GM19035 (cell line): Measurements from ENCODE around the gene LDLRAD3.

Source experiments
- ATAC-seq: cut with Tn5 transposase; IDR thresholded peaks from one replicate; pipeline ENCODE4 v1.9.1; 2021; ENCODE audit not compliant: unreplicated experiment

LDLRAD3 gene

DNA sequence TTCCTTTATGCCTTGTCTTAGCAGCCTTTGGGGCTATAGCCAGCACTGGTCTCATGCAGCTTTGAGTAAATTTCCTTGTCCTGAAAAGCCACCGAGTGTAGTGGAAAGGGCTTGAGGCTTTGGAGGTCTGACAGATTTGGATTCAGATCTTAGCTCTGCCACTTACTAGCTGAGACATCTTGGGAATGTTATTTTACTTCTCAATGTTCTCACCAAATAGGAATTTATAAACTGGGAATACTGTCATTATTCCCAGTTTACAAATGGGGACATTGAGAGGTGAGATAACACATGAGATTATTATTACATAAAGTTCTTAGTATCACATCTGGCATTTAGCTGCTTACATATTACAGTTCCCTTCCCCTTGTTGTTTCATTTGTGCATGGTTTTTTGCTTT lies 249.9 kb downstream of the LDLRAD3 start:
- ATAC-seq: no peak

DNA sequence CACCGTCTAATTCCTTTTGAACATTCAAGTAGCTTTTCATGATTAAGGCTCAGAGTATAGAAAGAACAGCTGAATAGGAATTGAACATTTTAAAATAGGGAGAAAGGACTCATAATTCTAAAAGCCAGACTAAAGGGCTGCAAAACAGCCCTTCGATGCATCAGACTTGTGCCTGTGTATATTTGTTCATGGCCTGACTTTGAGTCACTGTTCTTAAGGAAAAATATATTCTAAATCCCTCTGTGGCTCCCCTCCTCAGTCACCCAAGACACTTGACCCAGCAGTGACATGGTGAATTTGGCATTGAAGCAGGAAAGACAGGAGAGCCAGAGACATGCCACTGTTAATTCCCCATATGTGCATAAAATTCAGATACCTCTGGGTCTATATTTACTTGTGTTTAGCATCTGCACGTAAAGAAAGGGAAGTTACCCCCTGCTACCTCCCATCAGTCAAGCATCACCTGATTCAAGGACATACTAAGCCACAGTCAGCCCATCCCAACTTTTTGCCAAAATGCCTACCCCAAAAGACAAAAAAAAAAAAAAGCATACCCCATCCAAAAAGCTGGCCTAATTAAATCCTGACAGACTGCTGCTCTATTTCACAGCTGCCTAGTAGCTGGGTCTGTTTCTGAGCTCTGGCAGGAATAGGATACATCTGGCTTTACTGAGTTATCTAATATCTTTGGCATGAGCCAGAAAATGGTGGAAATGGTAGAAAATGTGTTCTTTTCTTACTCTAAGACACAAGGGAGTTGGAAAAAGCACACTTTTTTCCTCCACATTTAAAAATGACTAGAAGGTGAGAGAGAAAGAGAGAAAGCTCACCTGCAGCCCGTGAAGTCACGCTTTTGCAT lies 251.9 kb downstream of the LDLRAD3 start:
- ATAC-seq: no peak

DNA sequence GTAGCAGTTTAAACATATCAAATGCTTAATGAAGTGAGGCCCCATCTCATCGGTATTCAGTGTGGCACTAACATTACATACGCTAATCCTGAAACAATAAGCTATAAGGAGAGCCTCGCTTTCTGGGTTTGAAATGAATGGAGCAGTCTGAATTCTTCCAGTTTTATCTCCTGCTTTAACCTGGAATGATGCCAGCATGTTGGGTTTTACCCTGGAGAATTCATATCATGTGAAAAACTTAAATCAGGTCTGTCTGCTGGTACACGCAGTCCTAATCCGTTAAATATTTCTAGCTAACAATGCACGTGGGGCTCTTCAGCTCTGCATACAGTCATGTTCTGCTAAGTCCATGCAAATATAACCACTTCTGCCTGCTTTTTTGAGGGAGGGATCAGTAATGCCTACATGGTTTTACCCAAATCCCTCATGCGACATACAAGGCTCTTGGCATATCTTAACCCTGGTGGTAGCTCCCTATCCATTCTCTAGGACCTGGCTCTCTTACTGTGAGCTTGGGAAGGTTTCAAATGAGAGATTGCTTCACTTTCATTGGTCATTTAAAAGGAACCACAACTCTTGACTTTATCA lies 252.6 kb downstream of the LDLRAD3 start:
- ATAC-seq: no peak

DNA sequence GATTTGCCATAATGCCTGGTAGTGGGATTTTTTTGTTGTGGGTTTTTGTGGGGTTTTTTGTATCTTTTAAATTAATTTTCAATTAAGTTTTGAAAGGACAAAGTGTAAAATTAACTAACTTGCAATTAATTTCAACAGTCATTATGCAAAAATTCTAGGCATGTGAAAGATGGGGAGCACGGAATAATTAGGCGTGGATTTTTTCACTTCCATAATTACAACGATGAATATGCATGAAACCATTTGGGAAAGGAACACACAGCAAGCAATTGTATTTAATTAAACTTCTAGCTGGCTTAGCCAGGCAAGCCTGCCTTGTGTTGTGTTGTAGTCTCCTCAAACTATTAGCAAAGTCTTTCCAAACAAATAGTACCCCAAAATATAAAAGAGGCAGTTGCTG lies 257.5 kb downstream of the LDLRAD3 start:
- no peak for ATAC-seq

DNA sequence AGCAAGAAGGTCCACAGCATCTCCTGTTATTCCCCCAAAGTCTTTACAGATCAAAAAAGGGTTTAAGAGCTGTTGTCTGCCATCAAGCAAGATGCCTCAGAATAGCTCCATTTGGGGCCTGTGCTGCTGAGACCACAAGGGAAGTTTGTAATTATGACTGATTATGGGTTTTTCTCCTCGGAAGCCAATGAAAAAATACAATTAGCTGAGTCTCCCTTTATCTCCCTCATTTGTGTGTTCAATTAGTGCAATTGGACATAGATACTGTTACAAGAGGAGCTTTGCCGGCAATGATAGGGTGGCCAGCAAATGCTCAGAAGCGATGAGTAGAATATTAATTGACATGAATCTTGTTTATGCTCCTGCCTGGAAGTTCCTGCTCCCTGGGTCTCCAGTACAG lies 261.7 kb downstream of the LDLRAD3 start:
- no peak for ATAC-seq

DNA sequence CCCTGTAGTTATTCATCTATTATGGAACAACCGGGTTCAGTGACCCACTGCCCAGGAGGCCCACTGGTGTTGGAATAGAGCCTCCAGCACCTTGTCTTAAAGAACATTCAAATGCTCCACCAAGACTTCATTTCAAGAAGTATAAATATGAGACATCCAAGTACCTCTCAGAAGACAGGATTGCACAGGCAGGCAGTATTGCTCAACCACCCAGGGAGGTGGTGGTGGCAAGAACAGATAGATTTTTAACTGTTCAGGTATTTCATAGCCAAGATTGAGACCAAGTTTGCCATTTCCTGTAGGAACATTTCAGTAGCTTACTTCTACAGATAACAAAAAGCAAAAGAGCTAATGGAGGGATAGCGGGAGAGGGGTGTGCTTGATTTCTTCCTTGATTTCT lies 266.7 kb downstream of the LDLRAD3 start:
- no peak for ATAC-seq

DNA sequence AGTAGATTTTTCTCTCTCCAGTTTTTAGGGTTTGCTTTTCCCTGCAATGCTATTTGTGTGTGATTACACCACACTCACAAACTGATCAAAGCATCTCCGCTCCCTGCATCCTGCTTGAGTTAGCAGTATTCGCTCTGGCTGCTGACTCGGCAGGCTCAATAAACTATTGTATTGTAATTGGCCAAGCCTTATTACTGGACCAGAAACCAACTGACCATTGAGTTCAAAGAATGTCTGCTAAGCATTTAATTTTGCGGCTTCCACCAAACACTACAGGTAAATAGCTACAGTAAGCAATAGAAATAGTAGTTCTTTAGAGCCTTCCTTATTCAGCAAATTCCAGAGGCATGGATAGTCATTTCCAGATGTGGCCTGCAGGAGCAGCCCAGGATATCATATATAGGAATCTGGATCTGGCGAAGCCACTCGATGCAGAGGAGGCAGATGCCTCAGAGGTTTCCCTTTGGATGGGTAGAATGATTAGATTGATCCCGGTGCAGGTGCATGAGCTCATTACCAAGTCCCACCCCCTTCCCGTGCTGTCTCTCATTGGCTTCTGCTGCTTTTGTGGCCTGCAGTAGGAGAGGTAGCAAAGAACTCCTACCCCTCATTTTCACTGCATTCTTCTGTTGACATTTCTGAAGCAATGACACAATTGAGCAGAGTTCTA lies 268.0 kb downstream of the LDLRAD3 start:
- ATAC-seq: no peak

DNA sequence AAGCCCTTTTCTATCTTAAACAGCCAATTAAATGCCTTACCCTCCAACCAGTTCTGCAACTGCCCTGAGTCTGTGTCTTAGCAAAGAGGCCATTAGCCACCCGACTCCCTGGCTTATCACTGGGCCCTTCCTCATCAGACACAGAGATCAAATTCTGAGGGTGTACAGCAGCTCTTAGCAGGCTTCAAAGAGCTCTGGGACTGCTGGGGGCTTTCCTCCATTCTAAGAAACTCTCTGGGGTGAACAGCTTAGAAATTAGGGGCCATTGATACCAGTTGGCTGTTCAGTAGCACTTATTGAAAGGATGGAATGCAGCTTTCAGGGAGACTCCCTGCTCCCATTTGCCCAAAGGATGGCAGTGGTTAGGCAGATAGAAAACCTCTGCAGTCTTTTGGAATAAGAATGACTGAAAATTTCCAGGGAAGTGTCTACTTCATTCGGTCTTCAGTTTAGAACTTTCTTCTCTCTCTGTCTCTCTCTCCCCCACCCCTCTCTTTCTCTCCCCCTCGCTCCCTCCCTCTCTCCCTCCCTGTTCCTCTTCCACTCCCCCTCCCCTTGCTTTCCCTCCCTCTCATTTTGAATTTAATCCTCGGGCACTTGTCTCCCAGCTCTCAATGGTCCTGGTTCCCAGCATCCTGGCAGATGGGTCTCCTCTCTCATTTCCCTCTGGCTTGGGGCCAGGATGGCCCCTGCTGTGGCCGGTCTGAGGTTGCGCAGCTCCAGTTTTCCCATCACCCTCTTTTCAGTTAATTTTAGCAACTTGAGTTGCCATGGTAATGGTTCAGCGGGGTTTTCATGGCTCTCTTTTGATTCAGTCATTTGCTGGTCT lies 268.9 kb downstream of the LDLRAD3 start:
- no peak for ATAC-seq

DNA sequence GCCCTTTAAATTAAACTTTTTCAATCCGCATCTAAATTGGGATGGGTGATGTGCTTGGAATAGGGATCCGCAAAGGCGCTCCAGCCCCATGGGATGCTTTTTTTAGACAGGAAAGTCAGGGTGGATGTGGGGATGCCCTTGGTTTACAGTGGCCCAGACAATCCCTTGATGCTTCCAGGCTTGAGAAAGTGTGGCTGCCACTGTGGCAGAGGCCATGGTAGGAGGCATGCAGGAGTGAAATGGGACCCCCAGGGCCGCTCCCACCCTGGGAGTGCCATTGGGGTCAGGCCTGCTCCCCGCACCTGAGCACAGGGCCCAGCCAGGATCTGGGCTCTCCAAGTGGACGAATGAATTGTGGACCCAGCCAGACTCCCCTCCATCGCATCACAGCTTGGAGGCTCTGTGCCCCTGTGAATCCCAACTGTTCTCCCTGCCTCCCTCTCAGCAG lies 269.6 kb downstream of the LDLRAD3 start:
- ATAC-seq: no peak

DNA sequence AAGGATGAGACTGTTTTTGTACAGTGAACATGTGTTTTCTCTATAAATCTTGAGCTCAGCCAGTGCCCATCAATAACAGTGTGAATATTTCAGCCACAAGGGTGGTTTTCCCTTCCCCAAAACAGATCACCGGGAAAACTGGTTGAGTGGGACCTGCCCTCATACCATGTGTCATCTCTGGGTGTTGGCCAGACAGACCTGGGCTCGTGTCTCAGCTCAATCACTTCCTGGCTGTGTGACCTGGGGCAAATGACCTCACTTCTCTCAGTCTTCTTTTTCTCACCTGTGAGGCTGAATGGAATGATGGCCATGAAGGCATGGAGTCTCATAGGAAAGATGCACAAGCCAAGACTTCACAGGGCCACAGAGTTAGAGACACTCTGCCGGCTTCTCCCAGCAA lies 270.6 kb downstream of the LDLRAD3 start:
- ATAC-seq: no peak

DNA sequence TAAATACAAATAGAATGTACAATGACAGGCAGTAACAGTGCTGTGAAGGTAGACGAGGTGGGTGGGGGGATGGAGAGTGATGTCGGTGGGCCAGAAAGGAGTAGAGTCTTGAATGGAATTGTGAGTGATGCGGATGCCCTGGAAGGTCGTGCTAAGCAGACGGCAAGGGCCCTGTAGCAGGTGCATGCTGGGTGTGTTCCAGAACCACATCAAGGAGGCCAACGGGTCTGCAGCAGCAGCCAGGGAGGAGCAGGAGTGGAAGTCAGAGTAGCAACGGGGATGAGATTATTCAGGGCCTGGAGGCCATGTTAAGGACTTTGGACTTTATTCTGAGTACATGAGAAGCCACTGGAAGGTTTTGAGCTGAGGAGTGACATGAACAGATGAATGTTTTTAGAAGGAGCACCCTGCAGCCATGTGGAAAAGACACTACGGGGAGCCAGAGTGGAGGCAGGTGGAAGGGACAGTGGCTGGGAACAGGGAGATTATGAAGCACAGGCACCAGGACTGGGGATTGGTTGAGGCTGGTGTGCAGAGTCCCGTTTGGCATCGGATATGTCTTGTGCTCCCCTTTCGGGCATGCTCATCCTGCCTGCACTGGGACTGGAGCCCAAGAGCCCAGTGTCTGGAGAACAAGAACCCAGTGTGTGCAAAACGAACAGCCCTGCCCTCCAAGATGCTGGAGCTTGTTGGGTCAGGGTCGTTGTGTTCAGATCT lies 271.3 kb downstream of the LDLRAD3 start:
- no peak for ATAC-seq

DNA sequence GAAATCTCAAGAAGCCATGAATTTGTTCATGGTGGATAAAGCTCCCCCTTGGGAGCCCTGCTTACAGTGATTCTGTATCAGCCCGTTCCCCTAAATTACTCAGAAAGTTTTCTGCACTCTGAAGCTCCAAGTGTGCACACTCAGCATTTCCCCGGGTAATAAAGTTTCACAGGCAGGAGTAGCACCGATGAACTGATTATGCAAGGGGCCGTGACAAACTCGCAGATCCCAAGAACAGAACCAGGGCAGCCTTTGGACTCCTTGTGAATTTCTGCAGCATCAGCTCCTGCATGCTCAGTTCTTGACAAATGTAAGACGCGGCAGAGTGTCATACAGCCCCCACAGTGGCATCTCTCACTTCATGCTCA lies 271.8 kb downstream of the LDLRAD3 start:
- no peak for ATAC-seq

DNA sequence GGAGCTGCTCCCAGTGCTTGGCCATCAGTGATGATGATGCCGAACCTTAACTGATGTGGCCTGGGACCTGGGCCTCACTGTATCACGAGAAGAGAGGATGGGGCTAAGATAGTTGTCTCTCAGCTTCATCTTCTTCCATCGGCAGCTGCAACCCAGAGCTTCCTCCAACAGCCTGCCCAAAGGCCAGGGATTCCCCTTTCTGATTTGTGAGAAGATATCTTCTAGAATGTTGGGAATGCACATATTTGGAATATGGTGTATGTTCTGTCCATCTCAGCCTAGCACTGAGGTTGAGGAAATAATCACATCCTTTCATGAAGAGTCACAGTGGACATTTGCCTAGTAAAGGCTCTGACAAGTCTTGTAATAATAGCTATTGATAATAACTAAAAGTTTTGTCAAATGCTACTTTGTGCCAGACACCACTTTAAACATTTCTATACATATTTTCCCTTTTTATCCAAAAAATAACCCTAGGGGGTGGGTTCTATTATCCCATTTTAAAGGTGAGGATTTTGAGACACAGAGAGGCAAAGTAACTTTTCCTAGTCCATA lies 272.3 kb downstream of the LDLRAD3 start:
- ATAC-seq: no peak

DNA sequence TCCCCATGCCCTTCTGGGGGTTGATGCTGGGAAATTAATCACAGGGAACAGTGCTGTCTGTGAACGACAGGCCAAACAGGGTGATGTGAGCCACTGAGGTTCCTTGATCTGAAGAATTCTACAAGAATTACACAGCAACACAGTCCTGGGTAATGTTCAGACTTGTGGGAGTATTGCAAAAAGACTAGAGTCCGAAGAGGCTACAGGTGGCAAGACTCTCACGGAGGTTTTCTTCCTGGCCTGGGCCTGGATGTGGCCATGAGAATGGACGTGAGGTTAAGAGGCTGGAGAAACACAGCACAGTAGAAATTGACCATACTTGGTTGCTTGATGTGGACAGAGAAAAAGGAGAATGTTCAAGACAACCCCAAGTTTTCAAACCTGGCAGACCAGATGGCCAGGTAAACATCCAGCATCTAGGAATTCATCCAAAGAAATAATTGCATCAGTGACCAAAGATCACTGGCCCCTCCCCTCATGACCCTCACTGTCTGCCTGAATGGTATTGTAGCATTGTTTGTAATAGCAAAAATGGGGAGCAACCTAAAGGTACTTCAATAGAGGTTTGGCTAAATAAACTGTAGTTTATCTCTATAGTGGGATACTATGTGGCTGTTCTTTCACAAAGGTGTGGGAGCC lies 274.5 kb downstream of the LDLRAD3 start:
- ATAC-seq: no peak

DNA sequence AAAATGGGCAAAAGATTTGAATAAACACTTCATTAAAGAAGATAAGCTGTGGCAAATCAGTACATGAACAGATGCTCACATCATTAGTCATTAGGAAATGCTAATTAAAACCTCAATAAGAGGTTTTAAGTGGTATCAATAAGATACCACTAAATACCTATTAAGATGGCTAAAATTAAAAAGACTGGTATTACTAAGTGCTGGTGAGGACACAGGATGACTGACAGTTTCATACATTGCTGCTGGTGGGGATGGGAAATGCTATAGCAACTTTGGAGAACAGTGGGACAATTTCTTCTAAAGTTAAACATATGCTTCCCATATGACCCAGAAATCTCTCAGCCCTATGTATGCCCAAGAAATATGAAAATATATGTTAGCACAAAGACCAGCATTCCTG lies 276.1 kb downstream of the LDLRAD3 start:
- no peak for ATAC-seq

DNA sequence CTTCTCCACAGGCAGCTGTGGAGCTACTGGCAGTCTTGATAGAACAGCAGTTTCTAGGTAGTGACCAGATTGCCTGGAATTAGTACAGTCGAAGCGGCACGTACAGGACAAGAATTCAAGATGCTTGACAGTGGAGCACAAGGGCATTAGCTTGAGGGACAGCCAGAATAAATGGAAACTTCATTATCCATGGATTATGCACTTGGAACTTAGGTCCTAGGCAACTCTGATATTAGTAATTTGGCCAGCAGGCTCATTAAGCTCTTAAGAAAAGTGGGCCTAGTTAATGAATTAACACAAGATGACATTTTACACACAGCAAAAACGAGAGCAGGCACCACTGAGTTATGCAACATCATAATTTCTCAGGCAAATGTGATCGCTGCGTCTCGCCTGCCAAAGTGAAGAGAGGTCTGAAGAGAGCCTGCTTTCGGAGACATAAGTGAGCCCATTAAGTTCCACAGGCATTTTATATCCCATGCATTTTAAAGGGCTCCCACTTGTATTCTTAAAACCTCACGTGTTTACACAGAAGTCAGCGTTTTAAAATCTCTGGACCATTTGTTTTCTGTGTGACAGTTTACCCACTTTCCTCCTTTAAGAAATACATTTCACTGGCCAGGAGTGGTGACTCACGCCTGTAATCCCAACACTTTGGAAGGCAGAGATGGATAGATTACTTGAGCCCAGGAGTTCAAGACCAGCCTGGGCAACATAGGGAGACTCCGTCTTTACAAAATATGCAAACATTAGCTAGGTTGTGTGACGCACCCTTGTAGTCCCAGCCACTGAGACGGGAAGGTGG lies 279.2 kb downstream of the LDLRAD3 start:
- no peak for ATAC-seq

DNA sequence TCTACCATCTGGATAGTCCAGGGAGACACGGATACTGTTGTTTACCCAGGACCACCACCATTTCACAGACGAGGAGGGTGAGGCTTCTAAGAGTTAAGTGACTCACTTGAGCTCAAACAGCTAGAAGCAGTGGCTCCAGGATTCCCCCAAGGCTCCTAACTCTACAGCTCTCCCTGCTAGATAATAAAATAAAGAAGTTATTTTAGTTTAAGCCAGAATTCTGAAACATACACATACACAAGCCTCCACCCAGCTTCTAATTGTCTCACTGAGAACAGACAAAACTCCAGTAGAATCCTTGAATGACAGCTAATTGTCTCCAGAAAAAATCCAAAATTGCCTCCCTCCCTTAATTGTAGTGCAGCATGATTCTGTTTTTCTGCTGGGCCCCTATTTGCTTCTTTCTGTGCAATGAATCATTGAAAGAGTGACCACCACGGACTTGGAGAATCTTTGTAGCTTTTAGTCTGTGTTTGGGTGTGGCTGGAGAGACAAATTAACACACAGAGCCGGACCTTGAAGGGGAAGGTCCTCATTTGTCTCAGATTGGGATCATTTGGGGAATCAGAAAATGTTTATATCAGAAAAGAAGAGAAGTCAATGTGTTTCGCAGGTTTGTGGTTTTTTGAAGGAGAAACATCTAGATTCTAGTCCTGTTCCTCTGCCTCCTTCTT lies 280.5 kb downstream of the LDLRAD3 start:
- ATAC-seq: no peak

DNA sequence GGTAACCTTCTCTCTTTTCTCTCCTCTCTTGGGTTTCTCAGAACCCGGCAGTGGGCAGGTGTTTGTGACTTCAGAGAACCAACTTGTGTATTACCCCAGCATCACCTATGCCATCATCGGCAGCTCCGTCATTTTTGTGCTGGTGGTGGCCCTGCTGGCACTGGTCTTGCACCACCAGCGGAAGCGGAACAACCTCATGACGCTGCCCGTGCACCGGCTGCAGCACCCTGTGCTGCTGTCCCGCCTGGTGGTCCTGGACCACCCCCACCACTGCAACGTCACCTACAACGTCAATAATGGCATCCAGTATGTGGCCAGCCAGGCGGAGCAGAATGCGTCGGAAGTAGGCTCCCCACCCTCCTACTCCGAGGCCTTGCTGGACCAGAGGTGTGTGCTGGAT lies 283.2 kb downstream of the LDLRAD3 start:
- no peak for ATAC-seq

DNA sequence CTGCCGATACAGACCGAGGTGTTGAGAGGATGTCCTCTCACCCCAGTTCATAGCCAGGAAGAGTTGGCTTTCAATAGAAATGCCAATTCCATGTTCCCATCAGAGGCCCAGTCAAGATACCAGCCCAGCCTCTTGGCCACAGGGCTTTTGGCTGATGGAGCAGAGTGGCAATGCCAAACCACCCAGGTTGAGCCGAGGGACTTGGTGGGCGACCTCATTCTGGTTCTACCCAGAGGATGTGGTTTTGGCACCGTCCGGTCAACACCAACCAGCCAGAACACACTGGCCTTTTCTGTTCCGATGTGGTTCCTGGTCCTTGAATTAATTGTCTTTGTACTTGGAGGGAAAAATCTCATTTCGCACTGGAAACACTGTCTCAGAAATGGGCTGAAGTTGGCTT lies 284.8 kb downstream of the LDLRAD3 start:
- ATAC-seq: no peak
